Ishikawa (cell line): Measurements from ENCODE around the gene C12orf42.

ENCODE experiments used
- CEBPB ChIP-seq: IDR thresholded peaks from 2 replicates; pipeline ENCODE4 v1.6.1; 2012
- CREB1 ChIP-seq: IDR thresholded peaks from 2 replicates; pipeline ENCODE4 v1.6.1; 2012; ENCODE audit warnings: low read depth
- EGR1 ChIP-seq: IDR thresholded peaks from 2 replicates; pipeline ENCODE4 v1.6.1; 2012
- EP300 ChIP-seq: IDR thresholded peaks from 2 replicates; pipeline ENCODE4 v1.6.1; 2012; ENCODE audit warnings: borderline replicate concordance
- FOXM1 ChIP-seq: IDR thresholded peaks from 2 replicates; pipeline ENCODE4 v1.6.1; 2012; ENCODE audit warnings: low read depth, borderline replicate concordance
- NFIC ChIP-seq: IDR thresholded peaks from 2 replicates; pipeline ENCODE4 v1.6.1; 2012
- RAD21 ChIP-seq: IDR thresholded peaks from 2 replicates; pipeline ENCODE4 v1.6.1; 2012; ENCODE audit warnings: low read depth
- TAF1 ChIP-seq: IDR thresholded peaks from 2 replicates; pipeline ENCODE4 v1.6.1; 2012; ENCODE audit warnings: low read depth, mild to moderate bottlenecking
- TCF12 ChIP-seq: IDR thresholded peaks from 2 replicates; pipeline ENCODE4 v1.6.1; 2012; ENCODE audit warnings: low read depth
- TEAD4 ChIP-seq: IDR thresholded peaks from 2 replicates; pipeline ENCODE4 v1.6.1; 2012
- YY1 ChIP-seq: IDR thresholded peaks from 2 replicates; pipeline ENCODE4 v1.6.1; 2012; ENCODE audit warnings: low read depth
- ZBTB7A ChIP-seq: IDR thresholded peaks from 2 replicates; pipeline ENCODE4 v1.6.1; 2012; ENCODE audit warnings: low read depth
- TF ChIP-seq, protein P1 (sequence below): IDR thresholded peaks from 2 replicates; pipeline ENCODE4 v1.6.1; 2012
- TF ChIP-seq, protein P2 (sequence below): IDR thresholded peaks from 2 replicates; pipeline ENCODE4 v1.6.1; 2012; ENCODE audit warnings: low read depth, mild to moderate bottlenecking
- TF ChIP-seq, protein P3 (sequence below): IDR thresholded peaks from 2 replicates; pipeline ENCODE4 v1.6.1; 2012

Gene C12orf42

DNA sequence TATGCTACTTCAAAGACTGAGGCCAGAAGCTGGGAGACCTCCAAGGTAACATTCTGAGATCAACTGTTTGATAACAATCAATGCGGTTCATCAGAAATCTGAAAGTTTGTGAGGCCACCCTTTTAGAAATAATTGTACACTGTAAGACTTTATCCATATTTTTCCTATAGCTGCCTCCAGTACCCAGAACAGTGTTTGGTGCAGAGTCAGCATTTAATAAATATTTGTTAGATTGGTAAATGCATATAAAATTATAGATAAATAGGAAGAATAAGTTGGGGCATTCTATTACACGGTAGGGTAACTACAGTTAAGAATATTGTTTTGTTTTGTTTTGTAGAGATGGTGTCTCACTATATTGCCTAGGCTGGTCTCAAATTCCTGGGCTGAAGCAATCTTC is 141.4 kb downstream of the C12orf42 start:
- TF ChIP-seq RAD21: no peak

DNA sequence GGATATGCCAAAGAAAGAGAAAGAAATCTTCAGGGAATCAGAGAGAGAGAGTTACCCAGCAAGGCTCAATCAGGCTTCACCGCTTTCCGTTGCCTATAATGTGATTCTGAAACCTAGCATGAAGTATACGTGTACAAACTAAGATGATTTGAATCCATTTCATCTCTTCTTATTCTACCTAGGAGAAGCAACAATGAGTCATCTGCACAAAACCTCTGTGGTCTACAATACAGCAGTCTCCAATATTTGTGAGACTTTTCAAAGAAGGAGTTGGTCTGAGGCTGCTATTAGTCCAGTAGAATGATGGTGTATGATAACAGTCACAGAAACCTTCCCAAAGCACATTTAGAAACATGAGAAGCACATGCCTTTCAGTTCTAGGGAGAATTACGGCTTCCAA is 141.9 kb downstream of the C12orf42 start:
- no peak for TF ChIP-seq CEBPB
- TF ChIP-seq TEAD4: no peak
- TF ChIP-seq NFIC: no peak
- TF ChIP-seq, protein P1, sequence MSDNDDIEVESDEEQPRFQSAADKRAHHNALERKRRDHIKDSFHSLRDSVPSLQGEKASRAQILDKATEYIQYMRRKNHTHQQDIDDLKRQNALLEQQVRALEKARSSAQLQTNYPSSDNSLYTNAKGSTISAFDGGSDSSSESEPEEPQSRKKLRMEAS: no peak
- TF ChIP-seq, protein P2, sequence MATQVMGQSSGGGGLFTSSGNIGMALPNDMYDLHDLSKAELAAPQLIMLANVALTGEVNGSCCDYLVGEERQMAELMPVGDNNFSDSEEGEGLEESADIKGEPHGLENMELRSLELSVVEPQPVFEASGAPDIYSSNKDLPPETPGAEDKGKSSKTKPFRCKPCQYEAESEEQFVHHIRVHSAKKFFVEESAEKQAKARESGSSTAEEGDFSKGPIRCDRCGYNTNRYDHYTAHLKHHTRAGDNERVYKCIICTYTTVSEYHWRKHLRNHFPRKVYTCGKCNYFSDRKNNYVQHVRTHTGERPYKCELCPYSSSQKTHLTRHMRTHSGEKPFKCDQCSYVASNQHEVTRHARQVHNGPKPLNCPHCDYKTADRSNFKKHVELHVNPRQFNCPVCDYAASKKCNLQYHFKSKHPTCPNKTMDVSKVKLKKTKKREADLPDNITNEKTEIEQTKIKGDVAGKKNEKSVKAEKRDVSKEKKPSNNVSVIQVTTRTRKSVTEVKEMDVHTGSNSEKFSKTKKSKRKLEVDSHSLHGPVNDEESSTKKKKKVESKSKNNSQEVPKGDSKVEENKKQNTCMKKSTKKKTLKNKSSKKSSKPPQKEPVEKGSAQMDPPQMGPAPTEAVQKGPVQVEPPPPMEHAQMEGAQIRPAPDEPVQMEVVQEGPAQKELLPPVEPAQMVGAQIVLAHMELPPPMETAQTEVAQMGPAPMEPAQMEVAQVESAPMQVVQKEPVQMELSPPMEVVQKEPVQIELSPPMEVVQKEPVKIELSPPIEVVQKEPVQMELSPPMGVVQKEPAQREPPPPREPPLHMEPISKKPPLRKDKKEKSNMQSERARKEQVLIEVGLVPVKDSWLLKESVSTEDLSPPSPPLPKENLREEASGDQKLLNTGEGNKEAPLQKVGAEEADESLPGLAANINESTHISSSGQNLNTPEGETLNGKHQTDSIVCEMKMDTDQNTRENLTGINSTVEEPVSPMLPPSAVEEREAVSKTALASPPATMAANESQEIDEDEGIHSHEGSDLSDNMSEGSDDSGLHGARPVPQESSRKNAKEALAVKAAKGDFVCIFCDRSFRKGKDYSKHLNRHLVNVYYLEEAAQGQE: no peak
- TF ChIP-seq, protein P3, sequence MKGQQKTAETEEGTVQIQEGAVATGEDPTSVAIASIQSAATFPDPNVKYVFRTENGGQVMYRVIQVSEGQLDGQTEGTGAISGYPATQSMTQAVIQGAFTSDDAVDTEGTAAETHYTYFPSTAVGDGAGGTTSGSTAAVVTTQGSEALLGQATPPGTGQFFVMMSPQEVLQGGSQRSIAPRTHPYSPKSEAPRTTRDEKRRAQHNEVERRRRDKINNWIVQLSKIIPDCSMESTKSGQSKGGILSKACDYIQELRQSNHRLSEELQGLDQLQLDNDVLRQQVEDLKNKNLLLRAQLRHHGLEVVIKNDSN: no peak

DNA sequence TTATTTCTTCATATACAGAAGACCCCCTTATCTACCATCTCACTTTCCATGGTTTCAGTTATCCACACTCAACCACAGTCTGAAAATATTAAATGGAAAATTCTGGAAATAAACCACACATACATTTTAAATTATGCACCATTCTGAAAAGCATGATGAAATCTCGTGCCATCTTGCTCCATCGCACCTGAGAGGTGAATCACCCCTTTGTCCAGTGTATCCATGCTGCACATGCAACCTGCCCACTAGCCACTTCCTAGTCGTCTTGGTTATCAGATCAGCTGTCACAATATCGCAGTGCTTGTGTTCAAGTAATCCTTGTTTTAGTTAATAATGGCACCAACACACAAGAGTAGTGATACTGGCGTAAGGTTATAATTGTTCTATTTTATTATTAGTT is 145.7 kb downstream of the C12orf42 start:
- no peak for TF ChIP-seq YY1
- TF ChIP-seq, protein P1: no peak
- no peak for TF ChIP-seq FOXM1

DNA sequence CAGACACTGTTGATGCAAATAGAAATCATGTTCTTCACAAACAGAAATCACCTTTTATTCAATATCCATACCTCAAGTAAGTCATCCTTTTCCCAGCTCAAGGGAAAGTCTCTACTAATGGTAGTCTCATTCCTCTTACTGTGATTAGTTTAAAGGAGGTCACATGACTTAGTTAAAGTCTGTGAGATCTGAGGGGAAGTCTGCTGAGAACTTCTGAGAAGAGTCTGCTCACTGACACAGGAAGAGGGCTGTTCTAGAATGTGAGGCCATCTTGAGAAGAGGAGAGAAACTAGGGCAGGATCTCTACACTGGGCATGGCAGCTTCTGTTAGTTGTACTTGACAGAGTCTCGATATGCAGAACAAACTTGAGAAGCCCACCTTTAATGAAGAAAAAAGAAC is 146.8 kb downstream of the C12orf42 start:
- no peak for TF ChIP-seq EGR1
- TF ChIP-seq, protein P3: no peak
- TF ChIP-seq CEBPB: no peak

DNA sequence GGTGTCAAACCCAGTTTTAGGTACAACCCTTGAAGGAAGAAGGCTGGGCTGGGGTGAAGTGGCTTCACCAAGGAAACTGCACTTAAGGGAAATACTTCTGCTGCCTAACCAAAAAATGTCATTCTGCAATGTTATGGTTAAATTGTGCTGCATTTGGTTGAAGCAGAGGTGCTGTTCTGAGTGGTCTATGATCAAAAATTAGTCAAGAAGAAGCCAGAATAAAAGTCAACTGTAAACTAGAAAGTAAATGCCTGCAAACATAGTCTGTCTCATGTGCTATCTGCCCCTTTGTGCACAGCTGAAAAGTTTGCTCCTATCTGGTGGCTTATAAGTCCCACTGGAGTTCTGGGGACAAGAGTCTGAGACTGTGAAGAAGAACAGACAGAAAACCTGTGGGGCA is 158.8 kb downstream of the C12orf42 start:
- TF ChIP-seq CREB1: no peak
- TF ChIP-seq TAF1: no peak
- TF ChIP-seq EP300: no peak
- TF ChIP-seq RAD21: no peak
- TF ChIP-seq ZBTB7A: no peak
- TF ChIP-seq TCF12: no peak
- no peak for TF ChIP-seq TEAD4
- no peak for TF ChIP-seq NFIC
- TF ChIP-seq, protein P1: no peak
- no peak for TF ChIP-seq FOXM1
- TF ChIP-seq EGR1: no peak
- no peak for TF ChIP-seq CEBPB
- TF ChIP-seq YY1: no peak

DNA sequence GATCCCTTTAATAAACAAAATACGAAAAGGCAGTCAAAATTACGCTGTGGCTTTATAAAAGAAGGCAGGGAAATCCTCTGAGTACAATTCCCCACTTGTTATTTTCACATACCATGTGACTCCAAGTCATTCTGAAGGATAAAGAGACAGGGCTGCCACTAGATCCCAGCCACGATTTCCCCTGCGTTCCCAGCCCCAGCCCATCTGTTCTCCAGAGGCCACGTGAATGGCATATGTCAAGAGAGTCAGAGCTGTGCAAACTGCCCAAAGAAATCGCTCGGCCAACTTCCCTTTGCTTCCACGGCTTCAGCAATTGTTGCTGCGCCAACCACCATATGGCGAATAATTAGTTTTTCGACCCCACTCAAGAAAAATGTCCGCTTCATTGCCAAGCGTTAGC is 161.3 kb downstream of the C12orf42 start:
- no peak for TF ChIP-seq RAD21
- TF ChIP-seq CEBPB: no peak
- no peak for TF ChIP-seq NFIC
- TF ChIP-seq TCF12: no peak

DNA sequence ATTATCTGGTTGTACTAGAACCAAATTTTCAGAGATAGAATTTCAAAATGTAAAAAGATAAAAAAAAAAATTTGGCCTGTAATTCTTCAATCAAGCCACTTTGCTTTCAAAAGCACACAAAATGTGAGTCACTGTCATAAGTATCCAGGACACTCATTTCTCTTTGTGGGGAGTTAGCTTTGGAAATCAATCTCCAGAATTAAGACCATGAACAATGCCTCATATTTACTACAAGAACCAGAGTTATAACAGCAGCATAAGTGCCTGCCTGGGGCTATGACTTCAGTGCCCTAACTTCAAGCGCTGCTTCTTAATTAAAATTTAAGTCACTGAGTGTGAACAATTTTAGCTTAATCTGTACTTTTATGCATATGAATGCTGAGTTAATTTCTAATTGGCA is 162.1 kb downstream of the C12orf42 start:
- TF ChIP-seq RAD21: no peak
- no peak for TF ChIP-seq EP300
- no peak for TF ChIP-seq ZBTB7A
- TF ChIP-seq CREB1: no peak
- TF ChIP-seq, protein P1: no peak
- TF ChIP-seq TEAD4: no peak
- TF ChIP-seq YY1: no peak
- no peak for TF ChIP-seq EGR1
- no peak for TF ChIP-seq TCF12
- TF ChIP-seq NFIC: no peak

DNA sequence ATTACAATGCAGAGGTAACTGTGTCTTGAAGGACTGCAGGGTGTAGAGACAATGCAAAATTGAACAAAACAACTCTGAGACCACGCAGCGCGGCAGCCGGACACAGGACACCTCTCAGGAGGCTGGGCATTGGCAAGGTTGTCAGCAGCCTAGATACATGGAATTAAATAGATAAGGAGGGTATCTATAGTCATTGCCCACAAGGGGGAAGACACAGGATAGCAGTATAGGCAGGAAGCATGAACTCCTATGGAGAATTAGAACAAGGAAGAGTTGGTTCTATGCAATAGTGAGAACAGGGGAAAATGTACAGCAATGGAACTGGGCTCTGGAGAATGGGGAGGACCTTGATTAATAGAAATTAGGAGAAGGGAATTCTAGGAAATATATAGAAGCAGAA is 164.1 kb downstream of the C12orf42 start:
- TF ChIP-seq CEBPB (no peak), TAF1 (no peak), FOXM1 (no peak), EP300 (no peak), NFIC (no peak), YY1 (no peak), TCF12 (no peak), CREB1 (no peak), EGR1 (no peak), RAD21 (no peak), ZBTB7A (no peak), TEAD4 (no peak)
- TF ChIP-seq, protein P1: no peak
- TF ChIP-seq, protein P3: no peak
- TF ChIP-seq, protein P2: no peak
